Cardiac muscle cell (in vitro differentiated cells and primary cell): ENCODE data around the gene SLC15A4. TPM values are rescaled to one million over a fixed set of nuclear protein-coding genes. Genes with fewer than 3 reads are reported as not detected.
"Not testable (repeated sequence)": the region's sequence is repeated elsewhere in the genome, so short reads cannot be mapped to it uniquely, and the experiment has no call there.

Experiments used
- DNase-seq, 2 donors: peaks; one replicate each; pipeline versions ENCODE4 v3.0.0 to v3.0.0-alpha.2; 2010 to 2017; ENCODE audit warnings: low read depth in 1 of 2, low spot score in 1 of 2
- H3K27ac ChIP-seq: fragments of 200-600 bp; sonication (generic); 2 replicates; pipeline ENCODE4 v1.5.1; 2016
- H3K27me3 ChIP-seq: fragments of 200-600 bp; sonication (generic); 2 replicates; pipeline ENCODE4 v1.6.0; 2016; ENCODE audit warnings: control low read depth
- H3K36me3 ChIP-seq: fragments of 200-600 bp; sonication (generic); 2 replicates; pipeline ENCODE4 v1.5.1; 2016; ENCODE audit warnings: control low read depth
- H3K4me1 ChIP-seq: fragments of 200-600 bp; sonication (generic); 2 replicates; pipeline ENCODE4 v1.8.1; 2017; ENCODE audit warnings: low read depth, mild to moderate bottlenecking, mixed run types
- H3K4me3 ChIP-seq: fragments of 200-600 bp; sonication (generic); 2 replicates; pipeline ENCODE4 v1.5.1; 2016; ENCODE audit warnings: mild to moderate bottlenecking
- H3K9me3 ChIP-seq: fragments of 200-600 bp; sonication (generic); 2 replicates; pipeline ENCODE4 v1.5.1; 2017; ENCODE audit warnings: low read depth, mild to moderate bottlenecking, control low read depth
- polyA plus RNA-seq: library from polyadenylated mRNA; unstranded; fragments of >200 nt; fragmentation: Nextera tagmentation; extraction: Ambion mirVana; gene quantifications from 2 replicates; pipeline ENCODE4 v1.2.1, GENCODE V29; 2016
- total RNA-seq: library from RNA; depleted of rRNA; stranded (reverse); fragments of >200 nt; gene quantifications from 2 replicates; pipeline ENCODE4 v1.2.3, GENCODE V29; 2016
- TF ChIP-seq, protein P1 (sequence below): IDR thresholded peaks from 2 replicates; pipeline ENCODE4 v1.5.1; 2012; ENCODE audit warnings: low read depth, mild to moderate bottlenecking, low read length

Gene SLC15A4
- total and polyA plus RNA-seq, 2 experiments from 2014 or later, result 27.2 to 39.4 TPM

DNA sequence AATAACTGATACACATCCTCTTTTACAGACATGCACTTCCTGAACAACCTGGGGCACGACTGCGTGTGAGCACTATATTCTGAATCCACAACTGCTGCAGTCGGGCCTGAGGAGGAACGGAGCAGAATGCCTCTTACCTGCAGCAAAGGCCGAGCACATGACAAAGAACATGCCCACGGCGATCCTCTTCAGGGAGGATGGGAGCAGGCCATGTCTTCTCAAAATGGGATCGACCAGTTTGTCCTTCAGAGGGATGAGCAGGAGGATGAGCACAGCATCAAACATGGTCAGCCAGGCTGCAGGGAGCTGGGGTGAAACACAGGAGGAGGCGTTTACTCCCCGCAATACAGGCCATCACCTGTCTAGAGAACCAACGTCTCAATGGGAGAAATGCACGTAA lies 15.1 kb downstream of the SLC15A4 start:
- TF ChIP-seq, protein P1, sequence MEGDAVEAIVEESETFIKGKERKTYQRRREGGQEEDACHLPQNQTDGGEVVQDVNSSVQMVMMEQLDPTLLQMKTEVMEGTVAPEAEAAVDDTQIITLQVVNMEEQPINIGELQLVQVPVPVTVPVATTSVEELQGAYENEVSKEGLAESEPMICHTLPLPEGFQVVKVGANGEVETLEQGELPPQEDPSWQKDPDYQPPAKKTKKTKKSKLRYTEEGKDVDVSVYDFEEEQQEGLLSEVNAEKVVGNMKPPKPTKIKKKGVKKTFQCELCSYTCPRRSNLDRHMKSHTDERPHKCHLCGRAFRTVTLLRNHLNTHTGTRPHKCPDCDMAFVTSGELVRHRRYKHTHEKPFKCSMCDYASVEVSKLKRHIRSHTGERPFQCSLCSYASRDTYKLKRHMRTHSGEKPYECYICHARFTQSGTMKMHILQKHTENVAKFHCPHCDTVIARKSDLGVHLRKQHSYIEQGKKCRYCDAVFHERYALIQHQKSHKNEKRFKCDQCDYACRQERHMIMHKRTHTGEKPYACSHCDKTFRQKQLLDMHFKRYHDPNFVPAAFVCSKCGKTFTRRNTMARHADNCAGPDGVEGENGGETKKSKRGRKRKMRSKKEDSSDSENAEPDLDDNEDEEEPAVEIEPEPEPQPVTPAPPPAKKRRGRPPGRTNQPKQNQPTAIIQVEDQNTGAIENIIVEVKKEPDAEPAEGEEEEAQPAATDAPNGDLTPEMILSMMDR, result no peak
- peaks cover 4% of the 10 kb centered on the region for H3K4me1 ChIP-seq
- H3K36me3 ChIP-seq, result peaks cover 12% of the 10 kb centered on the region
- H3K27me3 ChIP-seq, result no peaks in the 10 kb centered on the region
- no peak overlapping the region for H3K4me3 ChIP-seq
- H3K27ac ChIP-seq, result no peak overlapping the region
- no peak for DNase-seq
- H3K9me3 ChIP-seq, result no peaks in the 10 kb centered on the region

DNA sequence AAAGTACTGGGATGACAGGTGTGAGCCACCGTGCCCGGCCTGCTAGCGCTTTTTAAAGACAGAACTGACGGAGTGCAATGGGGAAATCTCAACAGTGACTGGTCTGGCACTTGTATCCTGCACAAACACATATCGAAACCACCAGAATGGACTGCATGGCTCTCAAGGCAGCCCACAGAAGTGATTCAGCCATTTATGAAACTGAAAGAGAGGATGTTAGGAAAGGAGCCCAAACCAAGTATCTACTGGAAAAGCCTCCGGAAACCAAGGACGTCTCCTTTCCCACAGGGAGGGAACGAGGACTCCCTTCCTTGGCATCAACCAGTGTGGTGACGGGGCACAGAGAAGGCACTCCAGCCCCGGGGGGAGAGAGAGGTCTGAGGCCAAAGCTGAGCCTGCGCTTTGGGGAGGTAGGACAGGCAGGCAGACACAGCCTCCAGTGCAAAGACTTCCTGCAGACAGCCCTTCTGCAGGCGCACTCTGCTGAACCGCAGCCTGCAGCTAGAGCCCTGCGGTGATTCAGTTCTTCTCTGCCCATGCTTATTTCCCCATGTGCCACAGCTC lies 16.5 kb downstream of the SLC15A4 start:
- peaks cover 4% of the 10 kb centered on the region for H3K4me1 ChIP-seq
- no peak overlapping the region for H3K27ac ChIP-seq
- H3K36me3 ChIP-seq, result peaks cover 12% of the 10 kb centered on the region
- H3K27me3 ChIP-seq, result no peaks in the 10 kb centered on the region
- TF ChIP-seq, protein P1, result no peak
- H3K4me3 ChIP-seq, result no peak overlapping the region
- no peak for DNase-seq
- H3K9me3 ChIP-seq, result no peaks in the 10 kb centered on the region

DNA sequence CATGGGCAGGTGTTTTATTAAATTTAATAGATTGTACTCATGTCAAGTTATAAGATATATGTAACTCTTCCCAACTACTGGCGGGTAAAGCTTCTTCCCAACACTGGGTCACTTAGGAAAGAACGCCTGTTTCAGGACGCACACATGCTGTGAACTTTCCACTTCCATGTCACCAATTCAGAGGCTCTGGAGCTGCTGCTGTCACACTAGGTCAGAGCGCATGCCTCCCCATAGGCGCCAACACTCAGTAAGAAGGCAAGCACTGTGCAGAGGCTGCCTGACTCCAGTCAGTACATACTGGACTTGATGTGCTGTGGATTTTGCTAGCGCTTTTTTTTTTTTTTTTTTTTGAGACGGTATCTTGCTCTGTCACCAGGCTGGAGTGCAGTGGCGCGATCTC lies 17.2 kb downstream of the SLC15A4 start:
- no peaks in the 10 kb centered on the region for H3K27me3 ChIP-seq
- H3K27ac ChIP-seq, result no peak overlapping the region
- no peak overlapping the region for H3K4me3 ChIP-seq
- DNase-seq, result no peak
- no peaks in the 10 kb centered on the region for H3K9me3 ChIP-seq
- peaks cover 12% of the 10 kb centered on the region for H3K36me3 ChIP-seq
- H3K4me1 ChIP-seq, result peaks cover 4% of the 10 kb centered on the region
- TF ChIP-seq, protein P1, result no peak

DNA sequence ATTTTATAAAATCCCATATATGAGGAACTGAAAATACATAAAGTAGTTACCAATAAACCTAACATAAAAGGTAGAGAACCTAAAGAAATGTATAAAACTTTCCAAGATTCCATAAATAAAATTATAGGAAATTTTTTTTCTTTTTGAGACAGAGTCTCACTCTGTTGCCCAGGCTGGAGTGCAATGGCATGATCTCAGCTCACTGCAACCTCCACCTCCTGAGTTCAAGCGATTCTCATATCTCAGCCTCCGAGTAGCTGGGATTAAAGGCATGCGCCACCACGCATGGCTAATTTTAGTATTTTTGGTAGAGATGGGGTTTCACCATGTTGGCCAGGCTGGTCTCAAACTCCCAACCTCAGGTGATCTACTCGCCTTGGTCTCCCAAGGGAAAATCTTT lies 18.4 kb downstream of the SLC15A4 start:
- not testable (repeated sequence) for H3K27me3 ChIP-seq, H3K27ac ChIP-seq, H3K4me1 ChIP-seq, H3K4me3 ChIP-seq, DNase-seq, H3K9me3 ChIP-seq
- peaks cover 12% of the 10 kb centered on the region for H3K36me3 ChIP-seq

DNA sequence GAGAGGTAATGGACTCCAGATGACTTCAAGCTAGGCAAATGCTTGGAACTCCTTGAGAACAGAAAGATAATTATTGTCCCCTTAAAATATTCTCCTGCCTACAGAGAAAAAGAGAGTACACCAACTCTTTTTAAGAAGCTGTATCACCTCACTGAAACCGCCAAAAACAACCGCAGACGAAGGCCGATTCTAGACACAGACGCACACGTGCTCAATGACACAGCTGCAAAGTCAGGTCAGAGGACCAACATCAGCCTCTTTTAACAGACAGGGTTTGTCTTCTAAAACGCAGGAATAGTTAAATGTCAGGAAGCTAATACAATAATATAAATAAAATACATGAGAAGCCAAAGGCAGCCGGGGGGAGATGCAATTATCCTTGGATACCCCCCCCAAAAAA lies 19.0 kb downstream of the SLC15A4 start:
- peaks cover 12% of the 10 kb centered on the region for H3K36me3 ChIP-seq
- no peak overlapping the region for H3K27ac ChIP-seq
- no peaks in the 10 kb centered on the region for H3K9me3 ChIP-seq
- TF ChIP-seq, protein P1, result no peak
- H3K4me3 ChIP-seq, result no peak overlapping the region
- H3K4me1 ChIP-seq, result no peaks in the 10 kb centered on the region
- H3K27me3 ChIP-seq, result no peaks in the 10 kb centered on the region
- no peak for DNase-seq

DNA sequence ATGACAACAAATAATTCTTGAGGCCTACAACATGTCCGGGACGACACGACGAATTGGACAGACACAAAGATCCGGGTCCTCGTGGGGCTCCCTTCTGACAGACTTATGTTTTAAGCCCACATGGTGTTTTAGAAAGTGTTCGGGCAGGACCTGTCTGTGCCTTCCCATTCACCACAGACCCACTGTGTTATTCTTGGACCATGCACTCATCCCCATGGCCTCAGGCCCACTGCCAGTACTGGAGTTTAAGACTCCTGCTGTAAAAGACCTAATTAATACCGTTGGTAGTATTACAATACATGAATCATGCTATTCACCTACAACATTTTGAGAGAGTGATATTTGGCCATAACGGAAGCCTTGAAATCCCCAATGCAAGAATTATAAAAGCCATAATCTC lies 20.0 kb downstream of the SLC15A4 start:
- H3K27ac ChIP-seq, result no peak overlapping the region
- H3K4me3 ChIP-seq, result no peak overlapping the region
- no peaks in the 10 kb centered on the region for H3K27me3 ChIP-seq
- H3K9me3 ChIP-seq, result no peaks in the 10 kb centered on the region
- TF ChIP-seq, protein P1, result no peak
- no peaks in the 10 kb centered on the region for H3K4me1 ChIP-seq
- peaks cover 20% of the 10 kb centered on the region for H3K36me3 ChIP-seq
- DNase-seq, result no peak
